K562 (cell line): Measurements from ENCODE around the gene CRTAP. TPM values are rescaled to one million over a fixed set of nuclear protein-coding genes. Genes with fewer than 3 reads are reported as not detected.

Source experiments
- CC2D1A ChIP-seq: fragments of 450-650 bp; IDR thresholded peaks from 2 replicates; pipeline ENCODE4 v1.6.1; 2017; ENCODE audit warnings: mild to moderate bottlenecking
- CHCHD3 ChIP-seq: fragments of 250-450 bp; sonication (Bioruptor Pico); IDR thresholded peaks from 2 replicates; pipeline ENCODE4 v2.1.2; 2022; ENCODE audit warnings: mild to moderate bottlenecking
- CTCF ChIP-seq, 3 experiments: IDR thresholded peaks in 2 of 3; conservative IDR thresholded peaks in 1 of 3; 2 replicates each; pipeline ENCODE4 v1.5.1; 2011 to 2012; ENCODE audit warnings: low read length in 3 of 3, mild to moderate bottlenecking in 3 of 3, control low read depth in 2 of 3, improper control_type of control experiment in 1 of 3, inconsistent platforms in 1 of 3, low read depth in 1 of 3, mixed read lengths in 1 of 3, moderate library complexity in 1 of 3; ENCODE audit not compliant: insufficient read depth in 2 of 3
- FOXK2 ChIP-seq, 2 experiments: fragments of 450-650 bp; IDR thresholded peaks in 1 of 2; conservative IDR thresholded peaks in 1 of 2; 2 replicates each; pipeline ENCODE4 v1.6.1; 2016; ENCODE audit warnings: low read depth in 2 of 2, mild to moderate bottlenecking in 1 of 2
- HDAC2 ChIP-seq: fragments of 450-650 bp; IDR thresholded peaks from 2 replicates; pipeline ENCODE4 v1.6.1; 2016; ENCODE audit warnings: mild to moderate bottlenecking
- HNRNPLL ChIP-seq: fragments of 200-400 bp; formaldehyde crosslinking; IDR thresholded peaks from 2 replicates; pipeline ENCODE4 v1.6.1; 2017; ENCODE audit warnings: low read length, low read depth, mild to moderate bottlenecking; ENCODE audit not compliant: poor library complexity, severe bottlenecking
- ID3 ChIP-seq, 2 experiments: fragments of 250-450 bp in 1 of 2; fragments of 450-650 bp in 1 of 2; sonication (Bioruptor Pico) in 1 of 2; IDR thresholded peaks; 2 replicates each; pipeline versions ENCODE4 v1.6.1 to v1.8.0; 2016 to 2021; ENCODE audit warnings: mild to moderate bottlenecking in 2 of 2, moderate library complexity in 2 of 2, missing compliant biosample characterization in 1 of 2, missing genetic modification characterization in 1 of 2
- SIN3A ChIP-seq, 2 experiments: fragments of 150-350 bp in 1 of 2; IDR thresholded peaks; 2 replicates each; pipeline ENCODE4 v1.6.1; 2011 to 2016; ENCODE audit warnings: borderline replicate concordance in 2 of 2, low read depth in 2 of 2, low read length in 2 of 2, mild to moderate bottlenecking in 2 of 2, moderate library complexity in 2 of 2; ENCODE audit not compliant: control insufficient read depth in 1 of 2
- SMARCA5 ChIP-seq: fragments of 450-650 bp; IDR thresholded peaks from 2 replicates; pipeline ENCODE4 v1.6.1; 2016
- SMARCE1 ChIP-seq: fragments of 450-650 bp; IDR thresholded peaks from 2 replicates; pipeline ENCODE4 v1.7.1; 2016; ENCODE audit warnings: mild to moderate bottlenecking
- SPI1 ChIP-seq: IDR thresholded peaks from 2 replicates; pipeline ENCODE4 v1.6.1; 2011; ENCODE audit warnings: low read depth, low read length, control low read depth, borderline replicate concordance
- TFAM ChIP-seq: fragments of 250-450 bp; sonication (Bioruptor Pico); conservative IDR thresholded peaks from 2 replicates; pipeline ENCODE4 v1.5.0; 2021; ENCODE audit warnings: mild to moderate bottlenecking, moderate library complexity
- ZNF274 ChIP-seq: IDR thresholded peaks from 2 replicates; pipeline ENCODE4 v1.6.1; 2011; ENCODE audit warnings: low read depth, mild to moderate bottlenecking, low read length, moderate library complexity, borderline replicate concordance
- ZNF311 ChIP-seq: fragments of 250-450 bp; sonication (Bioruptor Pico); IDR thresholded peaks from 2 replicates; pipeline ENCODE4 v1.4.0; 2020; ENCODE audit warnings: mild to moderate bottlenecking, moderate library complexity
- polyA plus RNA-seq, 8 experiments: library from polyadenylated mRNA; depleted of rRNA in 4 of 8; stranded (reverse) in 5 of 8; unstranded in 3 of 8; fragments of >200 nt; fragmentation: Nextera tagmentation in 2 of 8; fragmentation: Illumina TruSeq in 1 of 8; extraction: Ambion mirVana in 2 of 8; extraction: Trizol in 1 of 8; gene quantifications; 2 replicates each; pipeline versions ENCODE4 v1.2.1 to v1.2.3, GENCODE V29; 2011 to 2014; ENCODE audit warnings: inconsistent platforms in 1 of 8, missing spikeins in 1 of 8
- total RNA-seq, 7 experiments: library from RNA; depleted of rRNA in 6 of 7; stranded (reverse); fragments of >200 nt in 6 of 7; fragmentation: Illumina TruSeq in 2 of 7; extraction: Trizol in 2 of 7; gene quantifications; 2 replicates each; pipeline versions ENCODE4 v1.2.1 to v1.2.3, GENCODE V29; 2011 to 2021; ENCODE audit warnings: low replicate concordance in 1 of 7
- TF ChIP-seq, protein P1 (sequence below), 3 experiments: fragments of 200-800 bp in 1 of 3; fragments of 250-450 bp in 1 of 3; fragments of 450-650 bp in 1 of 3; sonication (Bioruptor Pico) in 1 of 3; sonication (Bioruptor generic) in 1 of 3; formaldehyde crosslinking in 1 of 3; IDR thresholded peaks; 2 replicates each; pipeline versions ENCODE4 v1.6.1 to v1.8.0; 2016 to 2022; ENCODE audit warnings: mild to moderate bottlenecking in 2 of 3, missing genetic modification characterization in 2 of 3, missing compliant biosample characterization in 1 of 3, moderate library complexity in 1 of 3
- TF ChIP-seq, protein P2 (sequence below): IDR thresholded peaks from 3 replicates; pipeline ENCODE4 v1.6.1; 2011; ENCODE audit warnings: borderline replicate concordance, mild to moderate bottlenecking; ENCODE audit not compliant: insufficient read length, insufficient read depth

Gene CRTAP
- total and polyA plus RNA-seq, 9 of the 15 experiments (the other 6 are each of a cell fraction or from before 2014, with no cell fraction given) = 10.0 to 121 (median 53.0) TPM

GRCh38 chr3:33096093-33096868 is 17.5 kb upstream of the CRTAP start (continued):
- TF ChIP-seq TFAM (no peak), ID3 (CRISPR knock-in tag; IDR thresholded peaks at IDR 0.05) (no peak), ID3 (tag; IDR thresholded peaks at IDR 0.05) (no peak), SPI1 (peak; percentile 92), SMARCA5 (0 out of 2 replicates have a peak, but pooled peaks have one; percentile 14), HDAC2 (0 out of 2 replicates have a peak, but pooled peaks have one; percentile 11), CHCHD3 (no peak), CC2D1A (no peak; the same call in 1 of the 2 replicates), ZNF311 (CRISPR knock-in tag) (no peak), HNRNPLL (peak; percentile 77), SIN3A (IDR thresholded peaks at IDR 0.05; ENCODE audit: borderline replicate concordance in 2 of 2, control insufficient read depth in 1 of 2, low read depth in 2 of 2, low read length in 2 of 2) (peak in 1 of 2 experiments; percentile 51; a peak in 2 of 4 replicates), ZNF274 (0 out of 2 replicates have a peak, but pooled peaks have one; percentile 33), CTCF (IDR thresholded peaks at IDR 0.05 in 2 of 3, conservative IDR thresholded peaks at IDR 0.05 in 1 of 3; ENCODE audit: insufficient read depth in 2 of 3, low read depth in 1 of 3, low read length in 3 of 3) (peak in 1 of 3 experiments; percentile 5; a peak in 1 of 6 replicates), FOXK2 (conservative IDR thresholded peaks at IDR 0.05 in 1 of 2, IDR thresholded peaks at IDR 0.05 in 1 of 2; ENCODE audit: low read depth in 2 of 2) (0 out of 4 replicates have a peak, but pooled peaks of 1 of the 2 experiments have one; percentile 20), SMARCE1 (peak; percentile 39; the same call in 1 of the 2 replicates)
- TF ChIP-seq, protein P1, sequence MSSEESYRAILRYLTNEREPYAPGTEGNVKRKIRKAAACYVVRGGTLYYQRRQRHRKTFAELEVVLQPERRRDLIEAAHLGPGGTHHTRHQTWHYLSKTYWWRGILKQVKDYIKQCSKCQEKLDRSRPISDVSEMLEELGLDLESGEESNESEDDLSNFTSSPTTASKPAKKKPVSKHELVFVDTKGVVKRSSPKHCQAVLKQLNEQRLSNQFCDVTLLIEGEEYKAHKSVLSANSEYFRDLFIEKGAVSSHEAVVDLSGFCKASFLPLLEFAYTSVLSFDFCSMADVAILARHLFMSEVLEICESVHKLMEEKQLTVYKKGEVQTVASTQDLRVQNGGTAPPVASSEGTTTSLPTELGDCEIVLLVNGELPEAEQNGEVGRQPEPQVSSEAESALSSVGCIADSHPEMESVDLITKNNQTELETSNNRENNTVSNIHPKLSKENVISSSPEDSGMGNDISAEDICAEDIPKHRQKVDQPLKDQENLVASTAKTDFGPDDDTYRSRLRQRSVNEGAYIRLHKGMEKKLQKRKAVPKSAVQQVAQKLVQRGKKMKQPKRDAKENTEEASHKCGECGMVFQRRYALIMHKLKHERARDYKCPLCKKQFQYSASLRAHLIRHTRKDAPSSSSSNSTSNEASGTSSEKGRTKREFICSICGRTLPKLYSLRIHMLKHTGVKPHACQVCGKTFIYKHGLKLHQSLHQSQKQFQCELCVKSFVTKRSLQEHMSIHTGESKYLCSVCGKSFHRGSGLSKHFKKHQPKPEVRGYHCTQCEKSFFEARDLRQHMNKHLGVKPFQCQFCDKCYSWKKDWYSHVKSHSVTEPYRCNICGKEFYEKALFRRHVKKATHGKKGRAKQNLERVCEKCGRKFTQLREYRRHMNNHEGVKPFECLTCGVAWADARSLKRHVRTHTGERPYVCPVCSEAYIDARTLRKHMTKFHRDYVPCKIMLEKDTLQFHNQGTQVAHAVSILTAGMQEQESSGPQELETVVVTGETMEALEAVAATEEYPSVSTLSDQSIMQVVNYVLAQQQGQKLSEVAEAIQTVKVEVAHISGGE (CRISPR knock-in tag; IDR thresholded peaks at IDR 0.05) = peak in 1 of 3 experiments; percentile 67; a peak in 2 of 6 replicates
- TF ChIP-seq, protein P2, sequence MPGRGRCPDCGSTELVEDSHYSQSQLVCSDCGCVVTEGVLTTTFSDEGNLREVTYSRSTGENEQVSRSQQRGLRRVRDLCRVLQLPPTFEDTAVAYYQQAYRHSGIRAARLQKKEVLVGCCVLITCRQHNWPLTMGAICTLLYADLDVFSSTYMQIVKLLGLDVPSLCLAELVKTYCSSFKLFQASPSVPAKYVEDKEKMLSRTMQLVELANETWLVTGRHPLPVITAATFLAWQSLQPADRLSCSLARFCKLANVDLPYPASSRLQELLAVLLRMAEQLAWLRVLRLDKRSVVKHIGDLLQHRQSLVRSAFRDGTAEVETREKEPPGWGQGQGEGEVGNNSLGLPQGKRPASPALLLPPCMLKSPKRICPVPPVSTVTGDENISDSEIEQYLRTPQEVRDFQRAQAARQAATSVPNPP = no peak
